H1 (cell line): ENCODE data around the gene SLC6A3. TPM values are rescaled to one million over a fixed set of nuclear protein-coding genes. Genes with fewer than 3 reads are reported as not detected.

ENCODE experiments used
- CHD1 ChIP-seq: IDR thresholded peaks from 2 replicates; pipeline ENCODE4 v1.6.1; 2012; ENCODE audit warnings: low read depth, low read length, improper control_type of control experiment
- CTBP2 ChIP-seq: IDR thresholded peaks from 2 replicates; pipeline ENCODE4 v1.7.0; 2011; ENCODE audit warnings: borderline replicate concordance, mild to moderate bottlenecking, moderate library complexity, mixed read lengths, low read length; ENCODE audit not compliant: insufficient read depth, insufficient read length
- GABPA ChIP-seq: IDR thresholded peaks from 2 replicates; pipeline ENCODE4 v1.6.1; 2011; ENCODE audit warnings: mild to moderate bottlenecking, low read length, moderate library complexity, borderline replicate concordance; ENCODE audit not compliant: insufficient read depth
- MAX ChIP-seq: IDR thresholded peaks from 2 replicates; pipeline ENCODE4 v1.6.1; 2012; ENCODE audit warnings: inconsistent platforms
- RFX5 ChIP-seq: IDR thresholded peaks from 2 replicates; pipeline ENCODE4 v1.6.1; 2011; ENCODE audit warnings: low read depth, low read length, improper control_type of control experiment, borderline replicate concordance
- SP4 ChIP-seq: IDR thresholded peaks from 2 replicates; pipeline ENCODE4 v1.6.1; 2012; ENCODE audit warnings: low read length, inconsistent platforms
- SUZ12 ChIP-seq: fragments of 200-600 bp; sonication (generic); IDR thresholded peaks from 2 replicates; pipeline ENCODE4 v1.6.1; 2012; ENCODE audit warnings: mild to moderate bottlenecking, inconsistent platforms, low read length, moderate library complexity, mixed read lengths
- USF2 ChIP-seq: IDR thresholded peaks from 2 replicates; pipeline ENCODE4 v1.6.1; 2011; ENCODE audit warnings: low read length, improper control_type of control experiment
- YY1 ChIP-seq: IDR thresholded peaks from 2 replicates; pipeline ENCODE4 v1.6.1; 2011; ENCODE audit warnings: low read depth, mild to moderate bottlenecking, low read length
- polyA plus RNA-seq, 7 experiments: library from polyadenylated mRNA; depleted of rRNA in 3 of 7; stranded (reverse) in 5 of 7; unstranded in 2 of 7; fragments of >200 nt in 5 of 7; fragments of 200-250 nt in 2 of 7; gene quantifications; 1 replicate in 5 of 7; 2 replicates in 1 of 7; 4 replicates in 1 of 7; pipeline versions ENCODE4 v1.2.1 to v1.2.3, GENCODE V29; 2011 to 2013; ENCODE audit warnings: missing spikeins in 2 of 7, mixed read lengths in 2 of 7
- total RNA-seq: library from RNA; stranded (reverse); fragmentation: NEBNext Ultra II Directional; extraction: Animal tissue kit (Norgen Biotek cat#: 25700); gene quantifications from 2 replicates; pipeline ENCODE4 v1.2.1, GENCODE V29; 2021
- TF ChIP-seq, protein P1 (sequence below): IDR thresholded peaks from 2 replicates; pipeline ENCODE4 v1.6.1; 2011; ENCODE audit warnings: low read depth, mild to moderate bottlenecking, low read length; ENCODE audit not compliant: insufficient read depth

The SLC6A3 gene
- total and polyA plus RNA-seq, 2 of the 8 experiments (the other 6 are each of a cell fraction or from before 2014, with no cell fraction given) = 0.48 to 0.91 TPM

- TF ChIP-seq MAX (no peak), SP4 (no peak), YY1 (no peak), CHD1 (no peak), GABPA (no peak), CTBP2 (no peak), RFX5 (no peak), USF2 (no peak), SUZ12 (no peak)
- TF ChIP-seq, protein P1, sequence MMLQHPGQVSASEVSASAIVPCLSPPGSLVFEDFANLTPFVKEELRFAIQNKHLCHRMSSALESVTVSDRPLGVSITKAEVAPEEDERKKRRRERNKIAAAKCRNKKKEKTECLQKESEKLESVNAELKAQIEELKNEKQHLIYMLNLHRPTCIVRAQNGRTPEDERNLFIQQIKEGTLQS = no peak
These were observed 2.6 kb upstream of the SLC6A3 start (continued) for GRCh38 chr5:1447671-1448361.
